Uterus (tissue), 2 donors: Measurements from ENCODE around the gene BID.

Experiments used
- CTCF ChIP-seq, 4 experiments: fragments of 200-600 bp in 2 of 4; fragments of 450-650 bp in 2 of 4; sonication (generic) in 2 of 4; IDR thresholded peaks; one replicate each; pipeline ENCODE4 v1.5.1; 2016 to 2019; ENCODE audit warnings: antibody characterized with exemption in 4 of 4, mild to moderate bottlenecking in 2 of 4, moderate library complexity in 1 of 4
- POLR2A ChIP-seq, 2 donors: fragments of 450-650 bp; IDR thresholded peaks; one replicate each; pipeline ENCODE4 v1.6.1; 2016; ENCODE audit warnings: antibody characterized with exemption in 2 of 2, mild to moderate bottlenecking in 1 of 2, moderate library complexity in 1 of 2

GRCh38 chr22:17786435-17787161 is 12.3 kb upstream of the BID start:
- no peak for TF ChIP-seq CTCF (IDR thresholded peaks at IDR 0.05)
- TF ChIP-seq POLR2A (IDR thresholded peaks at IDR 0.05), result no peak
